ENCODE data around the gene ZP1.

ZP1 gene

DNA sequence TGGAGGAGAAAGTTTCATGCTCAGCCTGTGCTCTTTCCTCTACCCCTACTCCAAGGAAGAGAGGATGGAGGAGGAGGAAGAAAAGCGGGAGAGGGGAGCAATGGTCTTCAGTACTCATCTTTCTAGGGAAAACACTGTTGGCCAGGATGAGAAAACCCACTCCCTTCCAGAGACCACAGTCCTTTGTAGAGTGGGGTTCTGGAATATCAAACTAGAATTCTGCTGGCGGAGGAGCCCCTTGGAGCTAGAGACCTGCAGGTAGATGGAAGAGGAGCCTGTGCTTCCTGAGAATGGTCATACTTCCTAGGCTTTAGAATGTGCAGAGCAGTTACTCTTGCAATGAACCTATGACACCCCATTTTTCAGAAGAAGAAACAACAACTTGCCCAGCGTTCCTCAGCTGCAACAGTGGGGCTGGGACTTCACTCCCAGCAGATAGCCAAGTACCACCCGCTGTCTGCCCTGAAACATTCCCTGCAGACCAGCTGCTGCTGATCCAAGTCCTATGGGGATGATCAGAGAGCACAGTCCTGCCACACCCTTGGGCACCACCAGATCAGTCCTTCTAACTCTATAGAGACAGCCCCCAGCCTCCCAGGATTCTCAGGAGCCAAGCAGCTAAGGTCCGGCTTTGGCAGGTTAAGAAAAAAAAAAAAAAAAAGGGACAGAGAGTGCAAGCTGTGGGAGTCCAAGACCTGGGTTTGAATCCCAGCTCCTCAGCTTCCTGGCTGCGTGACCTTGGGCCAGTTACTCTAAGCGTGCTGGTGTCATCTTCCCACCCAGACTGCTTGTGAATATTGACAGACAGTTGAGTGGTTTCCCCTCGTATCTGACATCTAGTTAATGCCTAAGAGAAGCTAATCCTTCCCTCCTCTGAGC, 12.3 kb upstream of the ZP1 start:
- 85 to 93% methylated on average over 2 to 4 of the region's 8 CpGs for WGBS, 2 experiments (ENCODE audit: insufficient coverage in 2 of 2)
- H3K4me1 ChIP-seq (ENCODE audit: control insufficient read depth, insufficient read depth, low read length, poor library complexity, severe bottlenecking): peaks cover 10% of the 10 kb centered on the region
- H3K27ac ChIP-seq (ENCODE audit: low read depth, low read length, severe bottlenecking): no peak overlapping the region
- peaks cover 22% of the 10 kb centered on the region for H3K36me3 ChIP-seq (ENCODE audit: control insufficient read depth, insufficient read depth, low read length)
- H3K9me3 ChIP-seq (ENCODE audit: control insufficient read depth, low read length): no peaks in the 10 kb centered on the region
- no peak overlapping the region for H3K4me3 ChIP-seq (ENCODE audit: extremely low read depth, insufficient read depth, low read length, poor library complexity, severe bottlenecking)

DNA sequence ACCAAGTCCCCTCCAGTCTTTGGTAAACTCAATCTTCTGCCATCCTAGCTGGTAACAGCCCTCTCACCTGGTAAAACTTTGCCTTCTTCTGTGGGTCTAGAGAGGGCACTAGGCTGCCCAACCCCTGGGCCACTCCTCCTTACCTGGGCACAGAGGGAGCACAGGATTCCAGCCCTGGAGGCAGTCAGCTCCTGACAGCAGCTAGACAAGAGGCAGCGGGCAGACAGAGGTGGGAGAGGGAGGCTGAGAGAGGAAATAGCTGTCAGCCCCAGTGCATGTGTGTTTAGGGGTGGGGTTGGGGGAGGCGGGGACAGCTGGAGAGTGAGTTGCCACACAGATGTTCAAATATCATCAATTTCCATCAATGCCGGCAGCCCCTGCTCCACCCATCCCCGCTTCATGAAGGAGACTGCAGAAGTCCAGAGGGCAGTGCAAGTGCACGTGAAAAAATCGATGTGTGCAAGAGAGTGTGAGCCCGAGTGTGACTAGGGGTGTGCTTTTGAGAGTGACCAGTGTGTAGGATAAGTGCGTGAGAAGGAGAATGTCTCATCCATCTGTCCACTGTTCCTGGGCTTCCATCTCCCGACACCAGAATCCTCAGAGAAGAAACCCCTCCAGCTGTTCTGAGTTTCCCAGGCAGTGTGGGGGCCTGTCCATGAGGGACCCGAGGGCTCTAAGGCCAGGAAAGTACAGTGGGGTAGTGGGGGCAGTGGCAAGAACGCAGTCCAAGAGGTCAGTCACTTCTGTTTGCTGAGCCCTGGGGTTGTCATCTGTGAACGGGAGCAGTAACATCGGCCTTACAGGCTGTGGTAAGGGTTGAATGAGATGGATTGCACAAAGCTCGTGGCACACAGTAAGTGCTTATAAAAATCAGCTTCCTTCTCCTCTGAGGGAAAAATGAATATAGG, 11.4 kb upstream of the ZP1 start, which contains the start of gene PTGDR2:
PTGDR2 (minus strand) TSS at position 225 of the 908 bp plus-strand sequence. CDS start 2,228 bp downstream, outside the sequence.
- 77 to 79% methylated on average over 6 to 7 of the region's 14 CpGs for WGBS, 2 experiments (ENCODE audit: insufficient coverage in 2 of 2)
- Histone ChIP-seq H3K36me3 (ENCODE audit: control insufficient read depth, insufficient read depth, low read length) (peaks cover 14% of the 10 kb centered on the region), H3K4me3 (ENCODE audit: extremely low read depth, insufficient read depth, low read length, poor library complexity, severe bottlenecking) (no peak within 1 kb of the TSS), H3K27ac (ENCODE audit: low read depth, low read length, severe bottlenecking) (no peak within 1 kb of the TSS), H3K9me3 (ENCODE audit: control insufficient read depth, low read length) (no peaks in the 10 kb centered on the region), H3K4me1 (ENCODE audit: control insufficient read depth, insufficient read depth, low read length, poor library complexity, severe bottlenecking) (peaks cover 10% of the 10 kb centered on the region)

DNA sequence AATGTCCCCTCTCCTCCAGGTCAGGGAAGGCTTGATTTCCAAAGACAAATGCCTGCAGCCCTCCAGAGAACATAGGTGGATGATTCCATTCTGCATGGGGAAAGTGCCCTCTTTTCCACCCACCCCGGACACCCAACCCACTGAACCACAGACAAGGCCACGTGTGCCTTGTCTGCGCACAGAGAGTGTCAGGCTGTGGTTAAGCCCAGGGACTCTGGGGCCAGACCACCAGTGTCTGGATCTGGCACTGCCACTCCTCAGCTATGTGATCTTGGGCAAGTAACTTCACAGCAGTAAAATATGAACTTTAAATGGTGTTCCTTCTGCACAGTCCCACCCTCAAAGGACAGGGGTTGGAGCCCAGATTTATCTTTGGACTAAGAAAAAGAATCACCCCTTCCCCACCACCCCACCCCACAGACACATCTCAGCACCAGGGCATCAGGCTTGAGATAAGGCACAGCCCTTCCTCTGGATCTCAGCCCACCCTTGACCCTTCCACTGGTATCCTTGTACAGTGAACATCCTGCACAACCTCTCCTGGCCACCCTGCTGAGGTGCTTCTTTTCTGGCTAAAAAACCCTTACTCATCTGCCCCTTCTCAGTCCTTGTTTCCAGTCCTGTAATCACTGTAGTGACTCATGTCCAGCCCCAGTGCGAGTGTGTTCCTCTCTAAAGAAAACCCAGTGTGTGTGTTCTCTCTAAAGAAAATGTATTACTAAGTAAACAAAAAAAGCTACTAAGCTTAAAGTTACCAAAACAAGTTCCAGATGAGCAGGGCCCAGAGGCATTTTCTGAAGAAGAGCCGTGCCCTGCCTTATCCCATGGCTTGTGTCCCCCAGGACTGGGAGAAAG, 9.7 kb upstream of the ZP1 start:
- Histone ChIP-seq H3K4me3 (ENCODE audit: extremely low read depth, insufficient read depth, low read length, poor library complexity, severe bottlenecking) (no peak overlapping the region), H3K36me3 (ENCODE audit: control insufficient read depth, insufficient read depth, low read length) (no peaks in the 10 kb centered on the region), H3K4me1 (ENCODE audit: control insufficient read depth, insufficient read depth, low read length, poor library complexity, severe bottlenecking) (peaks cover 10% of the 10 kb centered on the region), H3K9me3 (ENCODE audit: control insufficient read depth, low read length) (no peaks in the 10 kb centered on the region), H3K27ac (ENCODE audit: low read depth, low read length, severe bottlenecking) (peak overlapping the region; percentile 49)
- WGBS, 2 experiments (ENCODE audit: insufficient coverage in 2 of 2): 96% methylated on average over 4 of the region's 5 CpGs

DNA sequence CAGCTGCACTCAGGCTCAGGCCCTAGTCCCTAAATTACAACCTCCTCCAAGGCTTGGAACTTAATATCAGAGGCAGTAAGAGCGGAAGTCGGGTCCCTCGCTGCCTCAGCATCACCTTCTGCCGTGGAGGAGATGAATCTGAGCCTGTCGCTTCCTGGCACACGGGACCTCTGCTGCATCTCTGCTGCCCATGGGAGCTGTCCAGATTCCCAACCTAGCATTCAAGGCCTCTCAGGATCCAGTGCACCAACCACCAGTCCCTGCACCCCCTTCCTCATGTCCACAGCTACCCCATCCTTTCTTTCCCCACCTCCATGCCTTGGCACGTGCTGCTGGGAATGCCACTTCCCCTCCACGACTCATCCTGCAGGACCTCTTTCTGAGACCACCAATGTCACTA, 9.1 kb upstream of the ZP1 start:
- Histone ChIP-seq H3K9me3 (ENCODE audit: control insufficient read depth, low read length) (no peaks in the 10 kb centered on the region), H3K4me3 (ENCODE audit: extremely low read depth, insufficient read depth, low read length, poor library complexity, severe bottlenecking) (no peak overlapping the region), H3K4me1 (ENCODE audit: control insufficient read depth, insufficient read depth, low read length, poor library complexity, severe bottlenecking) (peaks cover 10% of the 10 kb centered on the region), H3K36me3 (ENCODE audit: control insufficient read depth, insufficient read depth, low read length) (no peaks in the 10 kb centered on the region), H3K27ac (ENCODE audit: low read depth, low read length, severe bottlenecking) (peak overlapping the region; percentile 49)
- WGBS, 2 experiments (ENCODE audit: insufficient coverage in 2 of 2): 90 to 95% methylated on average over 6 to 8 of the region's 8 CpGs

DNA sequence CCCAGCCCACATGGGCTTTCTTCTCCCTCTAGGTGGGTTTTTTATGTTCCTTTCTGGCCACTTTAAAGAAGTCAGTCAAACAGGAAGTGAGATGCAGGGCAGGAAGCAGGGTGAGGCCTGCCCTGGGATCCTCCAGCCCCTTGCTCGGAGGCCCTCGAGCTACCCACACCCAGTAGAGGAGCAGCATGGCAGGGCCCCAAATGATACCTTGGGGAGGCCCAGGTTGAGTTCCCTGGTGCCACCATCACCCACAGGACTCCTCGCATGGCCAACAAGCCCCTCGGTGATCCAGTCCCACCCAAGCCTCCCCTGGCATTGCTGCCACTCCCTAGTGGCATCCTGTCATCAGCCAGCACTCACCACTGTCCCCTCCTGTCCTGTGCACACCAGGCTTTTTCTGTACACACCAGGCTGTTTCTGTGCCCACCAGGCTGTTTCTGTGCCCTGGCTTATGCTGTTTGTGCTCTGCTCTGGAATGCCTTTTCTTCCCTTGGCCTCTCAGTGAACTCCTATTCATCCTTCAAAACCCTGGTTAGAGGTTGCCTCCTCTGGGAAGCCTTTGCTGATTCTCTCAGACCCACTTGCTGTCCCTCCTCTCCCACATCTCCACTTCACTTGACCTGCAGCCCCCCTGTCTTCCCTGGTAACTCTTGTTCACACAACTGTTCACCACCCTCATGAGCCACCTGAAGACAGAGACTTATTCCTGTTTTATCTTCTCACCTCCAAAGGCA, 8.4 kb upstream of the ZP1 start:
- H3K4me3 ChIP-seq (ENCODE audit: extremely low read depth, insufficient read depth, low read length, poor library complexity, severe bottlenecking): no peak overlapping the region
- H3K27ac ChIP-seq (ENCODE audit: low read depth, low read length, severe bottlenecking): no peak overlapping the region
- H3K9me3 ChIP-seq (ENCODE audit: control insufficient read depth, low read length): no peaks in the 10 kb centered on the region
- 83 to 97% methylated on average over 2 to 4 of the region's 4 CpGs for whole genome bisulfite sequencing, 2 experiments (ENCODE audit: insufficient coverage in 2 of 2)
- no peaks in the 10 kb centered on the region for H3K36me3 ChIP-seq (ENCODE audit: control insufficient read depth, insufficient read depth, low read length)
- peaks cover 10% of the 10 kb centered on the region for H3K4me1 ChIP-seq (ENCODE audit: control insufficient read depth, insufficient read depth, low read length, poor library complexity, severe bottlenecking)

DNA sequence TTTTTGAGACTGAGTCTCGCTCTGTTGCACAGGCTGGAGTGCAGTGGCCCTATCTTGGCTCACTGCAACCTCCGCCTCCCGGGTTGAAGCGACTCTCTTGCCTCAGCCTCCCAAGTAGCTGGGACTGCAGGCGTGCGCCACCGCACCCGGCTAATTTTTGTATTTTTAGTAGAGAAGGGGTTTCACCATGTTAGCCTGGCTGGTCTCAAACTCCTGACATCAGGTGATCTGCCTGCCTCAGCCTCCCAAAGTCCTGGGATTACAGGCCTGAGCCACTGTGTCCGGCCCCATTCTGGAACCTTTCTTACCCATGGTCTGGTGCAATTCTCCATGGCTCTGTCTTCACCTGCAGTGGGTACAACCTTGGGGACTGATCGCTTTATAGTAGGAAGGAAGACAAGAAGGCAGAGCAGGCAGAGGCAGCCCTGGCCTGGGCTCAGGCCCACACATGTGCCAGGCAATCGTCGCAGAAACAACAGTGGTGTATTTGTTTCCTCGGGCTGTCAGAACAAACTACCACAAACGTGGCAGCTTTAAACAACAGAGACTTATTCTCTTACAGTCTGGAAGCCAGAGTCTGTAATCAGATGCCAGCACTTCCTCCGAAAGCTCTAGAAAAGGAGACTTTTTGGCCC, 7.6 kb upstream of the ZP1 start:
- Histone ChIP-seq H3K9me3 (ENCODE audit: control insufficient read depth, low read length) (no peaks in the 10 kb centered on the region), H3K4me3 (ENCODE audit: extremely low read depth, insufficient read depth, low read length, poor library complexity, severe bottlenecking) (no peak overlapping the region), H3K27ac (ENCODE audit: low read depth, low read length, severe bottlenecking) (no peak overlapping the region), H3K36me3 (ENCODE audit: control insufficient read depth, insufficient read depth, low read length) (no peaks in the 10 kb centered on the region), H3K4me1 (ENCODE audit: control insufficient read depth, insufficient read depth, low read length, poor library complexity, severe bottlenecking) (peaks cover 10% of the 10 kb centered on the region)
- WGBS, 2 experiments (ENCODE audit: insufficient coverage in 2 of 2): 92 to 94% methylated on average over 14 of the region's 15 CpGs

DNA sequence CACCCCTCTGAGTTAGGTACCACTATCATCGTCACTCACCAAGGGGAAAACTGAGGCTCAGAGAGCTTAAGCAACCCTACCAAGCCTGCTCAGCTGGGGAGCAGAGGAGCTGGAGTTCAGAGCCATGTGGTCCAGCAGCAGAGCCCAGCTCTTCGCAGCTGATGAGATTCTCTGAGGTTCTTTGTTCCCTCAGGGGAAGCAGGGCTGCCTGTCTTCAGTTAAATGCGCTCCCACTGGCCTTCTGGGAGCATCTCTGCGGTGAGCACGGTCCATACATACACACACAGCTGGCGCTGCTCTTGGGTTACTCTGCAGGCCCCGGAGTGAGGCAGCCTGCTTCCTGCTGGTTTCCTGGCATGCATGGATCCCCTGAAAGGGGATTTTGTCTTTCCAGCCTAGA, 6.4 kb upstream of the ZP1 start:
- Histone ChIP-seq H3K9me3 (ENCODE audit: control insufficient read depth, low read length) (no peaks in the 10 kb centered on the region), H3K27ac (ENCODE audit: low read depth, low read length, severe bottlenecking) (no peak overlapping the region), H3K4me3 (ENCODE audit: extremely low read depth, insufficient read depth, low read length, poor library complexity, severe bottlenecking) (no peak overlapping the region), H3K4me1 (ENCODE audit: control insufficient read depth, insufficient read depth, low read length, poor library complexity, severe bottlenecking) (peaks cover 5% of the 10 kb centered on the region), H3K36me3 (ENCODE audit: control insufficient read depth, insufficient read depth, low read length) (no peaks in the 10 kb centered on the region)
- 82 to 87% methylated on average over 6 to 7 of the region's 7 CpGs for WGBS, 2 experiments (ENCODE audit: insufficient coverage in 2 of 2)

DNA sequence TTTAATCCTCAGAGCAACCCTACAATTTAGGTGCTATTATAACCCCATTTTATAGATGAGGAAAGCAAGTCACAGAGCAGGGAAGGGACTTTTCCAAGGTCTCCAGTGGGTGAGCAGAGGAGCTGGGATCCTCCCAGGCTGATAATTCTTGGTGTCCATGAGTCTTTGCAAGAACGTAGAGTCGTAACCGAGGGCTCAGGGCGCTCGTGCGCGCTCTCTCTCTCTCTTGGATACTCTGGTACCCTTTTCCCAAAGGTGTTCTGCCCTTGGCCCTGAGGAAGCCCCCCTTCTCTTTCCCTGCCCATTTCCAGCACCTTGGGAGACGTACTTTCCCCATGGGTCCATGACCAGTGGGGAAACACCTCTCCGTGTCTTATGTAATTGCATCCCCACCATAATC, 5.2 kb upstream of the ZP1 start:
- 95 to 96% methylated on average over 7 to 9 of the region's 9 CpGs for WGBS, 2 experiments (ENCODE audit: insufficient coverage in 2 of 2)
- H3K36me3 ChIP-seq (ENCODE audit: control insufficient read depth, insufficient read depth, low read length): no peaks in the 10 kb centered on the region
- no peak overlapping the region for H3K4me3 ChIP-seq (ENCODE audit: extremely low read depth, insufficient read depth, low read length, poor library complexity, severe bottlenecking)
- H3K4me1 ChIP-seq (ENCODE audit: control insufficient read depth, insufficient read depth, low read length, poor library complexity, severe bottlenecking): peaks cover 5% of the 10 kb centered on the region
- H3K9me3 ChIP-seq (ENCODE audit: control insufficient read depth, low read length): no peaks in the 10 kb centered on the region
- no peak overlapping the region for H3K27ac ChIP-seq (ENCODE audit: low read depth, low read length, severe bottlenecking)

DNA sequence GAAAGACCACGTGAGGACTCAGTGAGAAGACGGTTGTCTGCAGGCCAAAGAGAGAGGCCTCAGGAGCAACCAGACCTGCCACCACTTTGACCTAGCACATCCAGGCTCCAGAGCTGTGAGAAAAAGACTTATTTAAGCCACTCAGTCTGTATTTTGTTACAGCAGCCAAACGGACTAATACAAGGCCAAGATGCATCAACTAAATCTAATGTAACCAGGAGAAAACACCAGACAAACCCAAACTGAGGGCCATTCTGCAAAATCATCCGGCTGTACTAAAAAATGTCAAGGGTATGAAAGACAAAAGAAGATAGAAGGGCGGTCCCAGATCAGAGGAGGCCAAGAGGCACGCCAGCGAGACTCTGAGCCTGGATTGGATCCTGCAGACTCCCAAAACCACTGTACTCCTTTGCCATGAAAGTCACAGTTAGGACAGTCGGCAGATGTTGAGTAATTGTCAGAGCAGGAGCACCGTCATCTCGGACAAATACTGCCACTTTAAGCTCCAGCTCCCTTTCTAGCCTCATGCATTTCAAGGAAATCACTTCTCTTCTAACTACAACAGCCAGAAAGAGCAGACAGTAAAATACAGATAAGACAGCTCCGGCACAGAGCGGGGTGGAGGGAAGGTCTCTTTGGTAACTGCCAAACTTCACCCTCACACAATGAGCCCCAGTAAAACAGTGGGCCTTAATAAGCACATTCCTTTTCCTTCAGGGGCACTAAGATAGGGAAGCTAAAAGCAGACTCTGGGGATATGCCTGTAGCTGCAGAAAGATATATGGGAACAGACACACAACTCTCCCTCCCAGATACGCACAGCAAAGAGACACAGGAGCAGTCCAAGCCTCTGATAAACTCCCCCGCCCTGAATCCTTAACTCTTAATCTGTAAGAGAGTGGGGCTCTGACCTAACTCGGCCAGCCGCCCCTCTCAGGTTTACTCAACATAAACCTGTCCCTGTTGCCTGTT, 3.5 kb upstream of the ZP1 start:
- Histone ChIP-seq H3K27ac (ENCODE audit: low read depth, low read length, severe bottlenecking) (peak overlapping the region; percentile 41), H3K9me3 (ENCODE audit: control insufficient read depth, low read length) (no peaks in the 10 kb centered on the region), H3K4me1 (ENCODE audit: control insufficient read depth, insufficient read depth, low read length, poor library complexity, severe bottlenecking) (peaks cover 1% of the 10 kb centered on the region), H3K4me3 (ENCODE audit: extremely low read depth, insufficient read depth, low read length, poor library complexity, severe bottlenecking) (no peak overlapping the region), H3K36me3 (ENCODE audit: control insufficient read depth, insufficient read depth, low read length) (no peaks in the 10 kb centered on the region)
- 88 to 94% methylated on average over 13 to 14 of the region's 16 CpGs for WGBS, 2 experiments (ENCODE audit: insufficient coverage in 2 of 2)

All from mesodermal cell (in vitro differentiated cells).